Spleen (tissue), 11 donors: ENCODE measurements around the gene RB1. TPM values are rescaled to one million over a fixed set of nuclear protein-coding genes. Genes with fewer than 3 reads are reported as not detected.
"Not testable (repeated sequence)": the region's sequence is repeated elsewhere in the genome, so short reads cannot be mapped to it uniquely, and the experiment has no call there.

ENCODE experiments used
- DNase-seq: peaks from one replicate; pipeline ENCODE4 v3.0.0-alpha.2; 2020
- H3K27ac ChIP-seq, 8 donors: fragments of 200-600 bp; sonication (generic) in 7 of 8; 1 replicate in 4 of 8; 2 replicates in 4 of 8; pipeline versions ENCODE4 v1.5.0 to v1.8.0; 2016 to 2021; ENCODE audit warnings: inconsistent platforms in 4 of 8, mild to moderate bottlenecking in 4 of 8, moderate library complexity in 1 of 8
- H3K27me3 ChIP-seq, 7 donors: fragments of 200-600 bp; sonication (generic) in 6 of 7; replicated peaks in 1 of 7; 1 replicate in 4 of 7; 2 replicates in 3 of 7; pipeline versions ENCODE4 v1.5.0 to v1.8.0; 2016 to 2021; ENCODE audit warnings: inconsistent platforms in 3 of 7, mild to moderate bottlenecking in 1 of 7
- H3K36me3 ChIP-seq, 6 donors: fragments of 200-600 bp; sonication (generic) in 5 of 6; 1 replicate in 4 of 6; 2 replicates in 2 of 6; pipeline versions ENCODE4 v1.5.0 to v1.8.0; 2016 to 2021; ENCODE audit warnings: inconsistent platforms in 2 of 6
- H3K4me1 ChIP-seq, 6 donors: fragments of 200-600 bp; sonication (generic) in 5 of 6; 1 replicate in 3 of 6; 2 replicates in 3 of 6; pipeline versions ENCODE4 v1.5.0 to v1.8.0; 2016 to 2021; ENCODE audit warnings: inconsistent platforms in 3 of 6
- H3K4me3 ChIP-seq, 8 donors: fragments of 200-600 bp; sonication (generic) in 7 of 8; 1 replicate in 4 of 8; 2 replicates in 4 of 8; pipeline versions ENCODE4 v1.5.0 to v1.8.0; 2016 to 2021; ENCODE audit warnings: inconsistent platforms in 4 of 8, mild to moderate bottlenecking in 4 of 8, moderate library complexity in 2 of 8
- H3K9me3 ChIP-seq, 8 donors: fragments of 200-600 bp; sonication (generic) in 7 of 8; 1 replicate in 4 of 8; 2 replicates in 4 of 8; pipeline versions ENCODE4 v1.5.0 to v1.8.0; 2016 to 2021; ENCODE audit warnings: inconsistent platforms in 4 of 8
- CTCF ChIP-seq, 11 experiments: fragments of 200-600 bp in 7 of 11; fragments of 450-650 bp in 4 of 11; sonication (generic) in 4 of 11; IDR thresholded peaks in 8 of 11; conservative IDR thresholded peaks in 3 of 11; 1 replicate in 7 of 11; 2 replicates in 4 of 11; pipeline versions ENCODE4 v1.4.0 to v1.8.0; 2016 to 2021; ENCODE audit warnings: antibody characterized with exemption in 11 of 11, inconsistent platforms in 4 of 11, mild to moderate bottlenecking in 1 of 11
- POLR2A ChIP-seq, 3 donors: fragments of 450-650 bp; IDR thresholded peaks; one replicate each; pipeline ENCODE4 v1.5.1; 2017; ENCODE audit warnings: antibody characterized with exemption in 3 of 3, mild to moderate bottlenecking in 1 of 3
- POLR2AphosphoS5 ChIP-seq, 3 donors: sonication (generic); formaldehyde crosslinking; IDR thresholded peaks; one replicate each; pipeline ENCODE4 v1.5.1; 2017; ENCODE audit warnings: antibody characterized with exemption in 3 of 3
- WGBS, 5 donors: extraction: QIAGEN DNeasy Blood & Tissue Kit in 3 of 5; methylation state at CpG; one replicate each; pipeline versions ENCODE4 v1.1.5 to v1.1.7; 2013 to 2018; 5-methylcytosine and 5-hydroxymethylcytosine counted together
- intact Hi-C: fragments of 100-400 bp; cut with DNase I; formaldehyde crosslinking; loops from one replicate; pipeline ENCODE4 v1.15.0; 2023; ENCODE audit warnings: low total_unique reads
- polyA plus RNA-seq, 3 donors: library from polyadenylated mRNA; stranded (reverse); fragments of 200-250 nt; gene quantifications; one replicate each; pipeline ENCODE4 v1.2.1, GENCODE V29; 2013
- total RNA-seq, 7 donors: library from RNA; depleted of rRNA in 3 of 7; stranded (reverse); fragments of >200 nt in 3 of 7; fragmentation: NEBNext Ultra II Directional in 4 of 7; extraction: Animal tissue kit (Norgen Biotek cat#: 25700) in 4 of 7; gene quantifications; one replicate each; pipeline versions ENCODE4 v1.1.0 to v1.2.1, GENCODE V29; 2016 to 2021
- donor health status: healthy with polysubstance abuse.
- donor health status: DM: no; HTN: no; CAD: no; lungs with moderate emphysema.
- donor health status: DM: no; HTN: no; CAD: no.
- donor health status: Bipolar disorder and iron deficiency.
- donor health status: healthy.
- donor health status: DM: no; HTN: no; CAD: no.
- donor health status: DM: yes; HTN: yes; CAD: no.

RB1 gene
- total and polyA plus RNA-seq, 10 donors, result 21.3 to 88.0 (median 60.2) TPM

GRCh38 chr13:48334534-48335127 lies 31.1 kb downstream of the RB1 start:
- peak overlapping the region in 1 of 8 donors; percentile 21 for H3K27ac ChIP-seq
- TF ChIP-seq CTCF (IDR thresholded peaks at IDR 0.05 in 8 of 11, conservative IDR thresholded peaks at IDR 0.05 in 3 of 11) (peak; percentile 19 to 69 (median 54)), POLR2AphosphoS5 (IDR thresholded peaks at IDR 0.05) (no peak)
- no peaks in the 10 kb centered on the region for H3K27me3 ChIP-seq
- no peak for DNase-seq
- no peak overlapping the region for H3K4me3 ChIP-seq
- intact Hi-C loops, result loop anchor here (5.0 kb wide), 1 partner anchor 248 kb away; no protein-coding TSS in a partner anchor
- peaks cover 0 to 16% (median 12%) of the 10 kb centered on the region in 8 donors for H3K9me3 ChIP-seq
- 68 to 76% (median 74%) methylated on average over 4 of the region's 4 CpGs for WGBS, 5 donors
- H3K36me3 ChIP-seq, result peaks cover 0 to 13% (median 11%) of the 10 kb centered on the region in 6 donors
- peaks cover 0 to 16% (median 6%) of the 10 kb centered on the region in 6 donors for H3K4me1 ChIP-seq

- H3K27me3 ChIP-seq, intact Hi-C loops, H3K4me3 ChIP-seq, H3K27ac ChIP-seq, DNase-seq, H3K4me1 ChIP-seq: not testable (repeated sequence)
- H3K9me3 ChIP-seq, result peaks cover 0 to 21% (median 16%) of the 10 kb centered on the region in 8 donors
- peaks cover 0 to 34% (median 13%) of the 10 kb centered on the region in 6 donors for H3K36me3 ChIP-seq
- 96 to 98% (median 97%) methylated on average over 10 to 11 of the region's 11 CpGs for WGBS, 5 donors
Measured at GRCh38 chr13:48339198-48339597, 35.6 kb downstream of the RB1 start.

GRCh38 chr13:48344264-48344663 lies 40.7 kb downstream of the RB1 start:
- H3K4me3 ChIP-seq, result no peak overlapping the region
- H3K9me3 ChIP-seq, result peaks cover 0 to 9% (median 8%) of the 10 kb centered on the region in 8 donors
- H3K4me1 ChIP-seq, result no peaks in the 10 kb centered on the region
- no peaks in the 10 kb centered on the region for H3K27me3 ChIP-seq
- WGBS, 5 donors, result 88 to 96% (median 91%) methylated on average over 2 of the region's 2 CpGs
- H3K36me3 ChIP-seq, result peaks cover 0 to 72% (median 22%) of the 10 kb centered on the region in 6 donors
- DNase-seq, result peak; percentile 36
- intact Hi-C loops, result no loop called here
- no peak overlapping the region for H3K27ac ChIP-seq
- TF ChIP-seq POLR2AphosphoS5 (IDR thresholded peaks at IDR 0.05) (no peak), CTCF (IDR thresholded peaks at IDR 0.05 in 8 of 11, conservative IDR thresholded peaks at IDR 0.05 in 3 of 11) (no peak)

GRCh38 chr13:48346583-48346982 lies 43.0 kb downstream of the RB1 start:
- Histone ChIP-seq H3K4me3 (no peak overlapping the region), H3K36me3 (peaks cover 0 to 90% (median 31%) of the 10 kb centered on the region in 6 donors), H3K27ac (no peak overlapping the region), H3K4me1 (no peaks in the 10 kb centered on the region), H3K9me3 (peaks cover 0 to 11% (median 7%) of the 10 kb centered on the region in 8 donors), H3K27me3 (no peaks in the 10 kb centered on the region)
- WGBS, 5 donors, result 78 to 91% (median 85%) methylated on average over 1 of the region's 1 CpG
- intact Hi-C loops, result no loop called here
- no peak for TF ChIP-seq POLR2A (IDR thresholded peaks at IDR 0.05)
- no peak for DNase-seq

GRCh38 chr13:48349525-48349924 lies 46.0 kb downstream of the RB1 start:
- no peak overlapping the region for H3K4me3 ChIP-seq
- no peak overlapping the region for H3K27ac ChIP-seq
- no peak for TF ChIP-seq CTCF (IDR thresholded peaks at IDR 0.05 in 8 of 11, conservative IDR thresholded peaks at IDR 0.05 in 3 of 11)
- no peak for TF ChIP-seq POLR2A (IDR thresholded peaks at IDR 0.05)
- no peak for TF ChIP-seq POLR2AphosphoS5 (IDR thresholded peaks at IDR 0.05)
- peaks cover 3 to 39% (median 31%) of the 10 kb centered on the region in 8 donors for H3K9me3 ChIP-seq
- no peaks in the 10 kb centered on the region for H3K4me1 ChIP-seq
- DNase-seq, result no peak
- no peaks in the 10 kb centered on the region for H3K27me3 ChIP-seq
- H3K36me3 ChIP-seq, result peaks cover 2 to 97% (median 40%) of the 10 kb centered on the region in 6 donors
- intact Hi-C loops, result no loop called here
- 94 to 97% (median 95%) methylated on average over 2 of the region's 2 CpGs for WGBS, 5 donors
